GM19468 (cell line): ENCODE measurements around the gene ASF1B.
"Not testable (repeated sequence)": the region's sequence is repeated elsewhere in the genome, so short reads cannot be mapped to it uniquely, and the experiment has no call there.

Source experiments
- ATAC-seq: cut with Tn5 transposase; IDR thresholded peaks from one replicate; pipeline ENCODE4 v1.9.1; 2021; ENCODE audit warnings: mild to moderate bottlenecking, moderate library complexity, moderate number of reproducible peaks; ENCODE audit not compliant: unreplicated experiment; ENCODE audit errors: extremely low read depth

Gene ASF1B

GRCh38 chr19:14161305-14161704 lies 24.9 kb upstream of the ASF1B start:
- no peak for ATAC-seq

- ATAC-seq: no peak
Measured at GRCh38 chr19:14160017-14160703, 23.8 kb upstream of the ASF1B start.

GRCh38 chr19:14159059-14159458 lies 22.7 kb upstream of the ASF1B start:
- ATAC-seq: no peak

GRCh38 chr19:14158276-14159023 lies 22.1 kb upstream of the ASF1B start:
- ATAC-seq: no peak

GRCh38 chr19:14156971-14157717 lies 20.8 kb upstream of the ASF1B start:
- no peak for ATAC-seq

GRCh38 chr19:14156122-14156521 lies 19.7 kb upstream of the ASF1B start:
- ATAC-seq: no peak

GRCh38 chr19:14155371-14155770 lies 19.0 kb upstream of the ASF1B start:
- ATAC-seq: no peak

- no peak for ATAC-seq
Measured at GRCh38 chr19:14152713-14153112, 16.3 kb upstream of the ASF1B start.

GRCh38 chr19:14150770-14151661 lies 14.6 kb upstream of the ASF1B start:
- no peak for ATAC-seq

GRCh38 chr19:14150041-14150769 lies 13.8 kb upstream of the ASF1B start:
- ATAC-seq: no peak

GRCh38 chr19:14149509-14149994 lies 13.2 kb upstream of the ASF1B start:
- ATAC-seq: no peak

- no peak for ATAC-seq
Measured at GRCh38 chr19:14148751-14149410, 12.5 kb upstream of the ASF1B start.

- ATAC-seq: no peak
Measured at GRCh38 chr19:14147797-14148605, 11.6 kb upstream of the ASF1B start.

GRCh38 chr19:14146789-14147216 lies 10.4 kb upstream of the ASF1B start:
- ATAC-seq: no peak

GRCh38 chr19:14146169-14146568 lies 9.8 kb upstream of the ASF1B start:
- not testable (repeated sequence) for ATAC-seq

GRCh38 chr19:14145381-14145780 lies 9.0 kb upstream of the ASF1B start:
- no peak for ATAC-seq

- no peak for ATAC-seq
Measured at GRCh38 chr19:14142262-14143190, 6.1 kb upstream of the ASF1B start.
